GM19025 (cell line): ENCODE measurements around the gene PLXNA4.

Experiments used
- ATAC-seq: cut with Tn5 transposase; IDR thresholded peaks from one replicate; pipeline ENCODE4 v1.9.1; 2021; ENCODE audit warnings: mild to moderate bottlenecking, low read depth, moderate library complexity; ENCODE audit not compliant: unreplicated experiment

Gene PLXNA4

DNA sequence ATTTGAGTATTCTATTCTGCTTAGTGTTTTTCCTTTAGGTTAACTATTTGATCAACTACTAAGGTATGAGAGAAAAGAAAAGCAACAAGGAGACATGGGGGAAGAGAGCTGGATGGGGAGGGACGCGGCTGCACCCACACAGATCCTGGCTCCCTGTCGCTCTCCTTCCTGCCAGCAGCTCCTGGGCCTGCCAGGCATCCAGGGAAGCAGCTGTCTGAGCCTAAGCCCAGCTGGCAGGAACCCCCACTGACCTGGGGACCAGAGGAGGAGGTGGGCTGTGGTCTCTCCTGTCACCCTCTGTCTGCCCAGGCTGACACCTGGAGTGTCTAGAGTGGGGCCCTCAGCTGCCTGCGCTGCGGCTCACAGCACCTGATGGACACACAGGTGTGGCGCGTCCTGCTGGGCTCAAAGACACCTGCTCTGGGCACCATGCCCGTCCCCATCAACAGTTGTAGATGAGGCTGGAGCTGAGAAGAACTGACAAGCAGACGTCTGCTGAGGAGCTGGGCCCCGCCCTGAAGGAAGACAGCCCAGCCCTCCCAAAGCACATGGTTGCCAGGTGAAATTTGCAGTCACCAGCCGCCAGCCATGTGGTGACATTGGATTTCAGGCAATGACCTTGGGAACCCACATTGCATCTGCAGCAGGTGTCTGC is 207.9 kb downstream of the PLXNA4 start:
- no peak for ATAC-seq

- ATAC-seq: no peak
Measured at GRCh38 chr7:132367795-132368194, 208.5 kb downstream of the PLXNA4 start.

- no peak for ATAC-seq
Measured at GRCh38 chr7:132367004-132367403, 209.3 kb downstream of the PLXNA4 start.

GRCh38 chr7:132364226-132364625 is 212.0 kb downstream of the PLXNA4 start:
- no peak for ATAC-seq

DNA sequence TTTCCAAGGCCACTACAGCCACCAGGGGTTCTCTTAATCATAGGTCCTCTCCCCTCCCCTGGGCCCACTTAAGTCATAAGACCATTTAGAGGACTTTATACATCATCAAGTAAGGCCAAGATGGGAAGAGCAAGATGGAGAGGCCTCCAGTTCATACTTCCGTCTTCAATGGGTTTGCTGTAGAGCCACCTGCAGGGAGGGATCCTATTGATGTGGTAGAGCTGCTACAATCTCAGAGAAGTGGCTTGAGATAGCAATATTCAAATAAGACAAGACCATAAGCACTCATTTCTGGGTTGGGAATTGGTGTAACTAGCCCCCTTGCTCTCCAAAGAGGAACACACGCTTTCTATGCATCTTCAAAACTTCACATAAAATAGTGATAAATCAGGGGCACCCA is 214.2 kb downstream of the PLXNA4 start:
- ATAC-seq: no peak

- ATAC-seq: no peak
Measured at GRCh38 chr7:132361146-132361545, 215.1 kb downstream of the PLXNA4 start.

- no peak for ATAC-seq
Measured at GRCh38 chr7:132359743-132360142, 216.5 kb downstream of the PLXNA4 start.

GRCh38 chr7:132355048-132355447 is 221.2 kb downstream of the PLXNA4 start:
- ATAC-seq: no peak

DNA sequence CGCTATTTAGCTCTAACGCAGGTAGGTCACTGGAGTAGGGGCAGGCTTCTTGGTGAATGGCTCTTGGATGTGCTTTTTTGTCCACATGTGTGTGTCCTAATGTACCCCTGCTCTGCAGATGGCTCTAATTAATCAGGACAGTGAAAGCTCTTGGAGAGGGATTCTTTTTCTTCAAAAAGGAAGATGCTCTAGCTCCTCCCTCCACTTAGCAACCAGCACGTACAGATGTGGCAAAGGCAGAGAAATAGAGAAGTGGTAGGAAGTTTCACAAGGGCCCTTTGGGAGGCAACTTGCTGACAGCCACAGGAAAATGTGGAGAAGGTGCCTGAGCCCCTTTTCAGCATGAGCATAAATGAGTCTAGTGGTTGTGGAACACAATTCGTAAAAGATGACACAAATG is 221.7 kb downstream of the PLXNA4 start:
- ATAC-seq: no peak

GRCh38 chr7:132353936-132354335 is 222.3 kb downstream of the PLXNA4 start:
- ATAC-seq: no peak

DNA sequence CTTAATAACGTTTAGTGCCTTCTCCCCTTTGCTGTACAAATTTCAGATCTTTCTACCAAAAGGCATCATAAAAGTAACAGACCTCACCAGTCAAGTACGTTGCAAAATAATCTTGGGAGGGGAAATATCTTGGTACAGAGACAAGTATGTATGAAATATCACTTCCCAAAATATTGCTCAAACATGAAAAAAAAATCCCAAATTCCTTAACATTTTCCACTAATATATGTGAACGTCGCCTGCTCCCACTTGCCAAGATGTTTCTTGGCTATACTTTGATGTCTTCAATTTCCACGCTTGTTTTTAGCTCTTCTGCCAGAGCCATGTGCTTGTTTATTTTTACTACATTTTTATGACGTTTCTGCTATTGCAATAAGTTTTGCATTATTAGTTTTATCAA is 223.5 kb downstream of the PLXNA4 start:
- no peak for ATAC-seq

DNA sequence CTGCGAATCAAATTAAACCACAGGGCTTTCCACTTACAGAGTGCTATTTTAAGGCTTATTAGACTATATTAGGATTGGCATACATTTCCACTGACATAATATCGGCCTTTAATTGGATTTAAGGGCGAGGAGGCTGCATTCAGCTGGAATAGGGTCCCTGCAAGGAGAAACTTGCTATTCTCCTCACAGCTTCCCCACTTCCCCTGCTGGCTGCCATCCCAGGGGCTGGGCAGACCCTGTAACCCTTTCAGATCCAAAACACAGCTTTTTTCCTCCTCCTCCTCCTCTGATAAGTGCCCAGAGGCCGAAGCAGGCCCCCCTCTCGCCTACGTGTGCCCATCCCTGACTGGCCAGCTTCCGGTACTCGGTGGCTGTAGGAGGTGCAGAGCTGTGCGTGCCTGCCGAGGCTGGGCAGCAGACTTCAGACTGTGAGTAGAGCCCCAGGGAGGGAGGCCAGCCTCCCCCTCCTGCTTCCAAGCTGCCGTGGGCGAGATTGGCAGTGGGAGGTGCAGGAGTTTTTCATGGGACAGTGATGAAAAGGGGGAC is 224.2 kb downstream of the PLXNA4 start:
- ATAC-seq: no peak

GRCh38 chr7:132350741-132351140 is 225.5 kb downstream of the PLXNA4 start:
- no peak for ATAC-seq

DNA sequence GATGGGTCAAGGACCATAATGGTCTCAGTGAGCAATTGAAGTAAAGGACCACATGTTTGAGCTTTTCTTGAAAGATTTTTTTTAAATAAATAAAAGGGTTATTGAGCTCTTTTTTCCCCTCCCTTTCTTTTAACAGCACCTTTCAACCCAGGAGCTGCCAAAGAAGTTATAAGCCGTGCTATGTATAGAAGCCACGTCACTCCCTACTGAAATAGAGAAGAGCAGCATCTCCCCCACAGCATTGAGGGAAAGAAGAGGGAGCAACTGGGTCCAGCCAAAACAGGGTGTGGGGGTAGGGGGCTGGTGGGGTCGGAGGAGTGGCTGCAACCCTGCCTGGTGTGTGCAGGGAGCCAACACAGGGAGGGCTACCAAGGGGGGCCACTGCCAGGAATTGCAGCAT is 227.2 kb downstream of the PLXNA4 start:
- ATAC-seq: no peak

- no peak for ATAC-seq
Measured at GRCh38 chr7:132348341-132348740, 227.9 kb downstream of the PLXNA4 start.

- ATAC-seq: no peak
Measured at GRCh38 chr7:132347858-132348257, 228.4 kb downstream of the PLXNA4 start.

- ATAC-seq: no peak
Measured at GRCh38 chr7:132347123-132347522, 229.1 kb downstream of the PLXNA4 start.

DNA sequence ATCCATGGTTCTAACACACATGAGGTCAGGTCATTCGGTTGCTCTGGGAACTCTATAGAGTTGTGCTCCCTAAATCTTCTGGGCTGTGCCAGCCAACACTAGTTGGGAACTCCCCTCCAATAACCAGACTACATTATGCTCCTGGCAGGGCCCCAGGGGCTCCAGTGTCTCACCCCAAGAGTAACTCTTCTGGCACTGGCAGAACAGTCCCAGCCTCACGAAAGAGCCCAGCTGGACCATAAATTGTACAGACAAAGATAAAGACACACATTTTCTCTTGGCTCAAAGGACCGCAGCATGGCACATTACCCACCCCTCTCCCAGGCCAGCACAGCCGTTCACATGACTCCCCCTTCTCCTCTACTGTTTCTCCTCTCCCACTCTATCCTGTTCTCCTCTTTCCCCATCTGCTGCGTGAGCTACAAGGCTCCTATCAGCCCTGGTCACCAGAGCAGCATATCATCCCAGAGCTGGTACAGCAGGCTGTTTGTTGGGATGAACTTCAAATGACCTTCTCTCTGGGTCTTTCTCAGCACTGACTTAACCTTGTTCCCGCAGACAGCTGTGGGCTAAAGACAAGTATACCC is 230.6 kb downstream of the PLXNA4 start:
- ATAC-seq: no peak

- ATAC-seq: no peak
Measured at GRCh38 chr7:132345030-132345429, 231.2 kb downstream of the PLXNA4 start.

- ATAC-seq: no peak
Measured at GRCh38 chr7:132343199-132343598, 233.1 kb downstream of the PLXNA4 start.

- no peak for ATAC-seq
Measured at GRCh38 chr7:132337450-132338080, 238.7 kb downstream of the PLXNA4 start.

- no peak for ATAC-seq
Measured at GRCh38 chr7:132336797-132337196, 239.5 kb downstream of the PLXNA4 start.
